HG02943 (cell line): ENCODE measurements around the gene CXCL6.

ENCODE experiments used
- ATAC-seq: cut with Tn5 transposase; IDR thresholded peaks from one replicate; pipeline ENCODE4 v1.9.1; 2021; ENCODE audit warnings: mild to moderate bottlenecking, low read depth, moderate library complexity; ENCODE audit not compliant: unreplicated experiment

Gene CXCL6

GRCh38 chr4:73836373-73837279 is at the start of gene CXCL6:
CXCL6 (plus strand) TSS chr4:73836678; CDS start chr4:73836751, 73 bp downstream.
- ATAC-seq: no peak

GRCh38 chr4:73788411-73788810 is 48.1 kb upstream of the CXCL6 start:
- no peak for ATAC-seq

GRCh38 chr4:73798842-73799241 is 37.6 kb upstream of the CXCL6 start:
- no peak for ATAC-seq

GRCh38 chr4:73800206-73800605 is 36.3 kb upstream of the CXCL6 start:
- no peak for ATAC-seq

- ATAC-seq: no peak
Measured at GRCh38 chr4:73801692-73802091, 34.8 kb upstream of the CXCL6 start.

- ATAC-seq: no peak
Measured at GRCh38 chr4:73803213-73803612, 33.3 kb upstream of the CXCL6 start.

GRCh38 chr4:73810191-73810590 is 26.3 kb upstream of the CXCL6 start:
- ATAC-seq: no peak

- ATAC-seq: no peak
Measured at GRCh38 chr4:73811841-73812240, 24.6 kb upstream of the CXCL6 start.

- no peak for ATAC-seq
Measured at GRCh38 chr4:73814679-73815078, 21.8 kb upstream of the CXCL6 start.

GRCh38 chr4:73815145-73815544 is 21.3 kb upstream of the CXCL6 start:
- ATAC-seq: no peak

- no peak for ATAC-seq
Measured at GRCh38 chr4:73816814-73817213, 19.7 kb upstream of the CXCL6 start.

- no peak for ATAC-seq
Measured at GRCh38 chr4:73817341-73817740, 19.1 kb upstream of the CXCL6 start.

- ATAC-seq: no peak
Measured at GRCh38 chr4:73821325-73821724, 15.2 kb upstream of the CXCL6 start.

- ATAC-seq: no peak
Measured at GRCh38 chr4:73822389-73822788, 14.1 kb upstream of the CXCL6 start.

- ATAC-seq: no peak
Measured at GRCh38 chr4:73822812-73823504, 13.5 kb upstream of the CXCL6 start.

- no peak for ATAC-seq
Measured at GRCh38 chr4:73823760-73824159, 12.7 kb upstream of the CXCL6 start.

- no peak for ATAC-seq
Measured at GRCh38 chr4:73828956-73829355, 7.5 kb upstream of the CXCL6 start.

- no peak for ATAC-seq
Measured at GRCh38 chr4:73831569-73831968, 4.9 kb upstream of the CXCL6 start.

GRCh38 chr4:73832651-73833237 is 3.7 kb upstream of the CXCL6 start:
- no peak for ATAC-seq

- ATAC-seq: no peak
Measured at GRCh38 chr4:73839071-73839470, 2.6 kb downstream of the CXCL6 start.

GRCh38 chr4:73839715-73840114 is 3.2 kb downstream of the CXCL6 start:
- no peak for ATAC-seq
